RWPE2 (cell line): ENCODE measurements around the gene GFER.

Experiments used
- ATAC-seq: fragments of 200-7000 bp; cut with Tn5 transposase; 3 replicates; pipeline ENCODE4 v1.9.1; 2021; ENCODE audit warnings: low read depth
- DNase-seq: peaks from one replicate; pipeline ENCODE4 v3.0.0-alpha.2; 2020; ENCODE audit warnings: low spot score
- H3K27ac ChIP-seq: fragments of 450-650 bp; 2 replicates; pipeline ENCODE4 v1.5.1; 2017; ENCODE audit warnings: mild to moderate bottlenecking; ENCODE audit not compliant: poor library complexity, severe bottlenecking
- H3K27me3 ChIP-seq: fragments of 250-450 bp; sonication (Bioruptor Pico); 2 replicates; pipeline ENCODE4 v1.5.1; 2021; ENCODE audit warnings: mild to moderate bottlenecking, moderate library complexity; ENCODE audit not compliant: insufficient read depth, poor library complexity, severe bottlenecking
- H3K36me3 ChIP-seq: fragments of 250-450 bp; sonication (Bioruptor Pico); 2 replicates; pipeline ENCODE4 v1.5.1; 2020; ENCODE audit warnings: low read depth, mild to moderate bottlenecking, moderate library complexity
- H3K4me1 ChIP-seq: fragments of 250-450 bp; sonication (Bioruptor Pico); 2 replicates; pipeline ENCODE4 v1.5.1; 2021; ENCODE audit warnings: mild to moderate bottlenecking, moderate library complexity; ENCODE audit not compliant: insufficient read depth, poor library complexity, severe bottlenecking
- H3K4me3 ChIP-seq: fragments of 250-450 bp; sonication (Bioruptor Pico); 2 replicates; pipeline ENCODE4 v1.5.1; 2021; ENCODE audit warnings: mild to moderate bottlenecking, moderate library complexity; ENCODE audit not compliant: severe bottlenecking
- H3K9me3 ChIP-seq: fragments of 250-450 bp; sonication (Bioruptor Pico); 2 replicates; pipeline ENCODE4 v1.5.1; 2021; ENCODE audit warnings: mild to moderate bottlenecking, moderate library complexity; ENCODE audit not compliant: severe bottlenecking
- CTCF ChIP-seq: fragments of 450-650 bp; IDR thresholded peaks from one replicate; pipeline ENCODE4 v1.5.1; 2017; ENCODE audit warnings: mild to moderate bottlenecking, moderate library complexity; ENCODE audit not compliant: poor library complexity, severe bottlenecking

GFER gene

GRCh38 chr16:2015947-2016208, 31.9 kb downstream of the GFER start:
- ATAC-seq (no peak), DNase-seq (no peak)
- H3K36me3 ChIP-seq = no peaks in the 10 kb centered on the region
- TF ChIP-seq CTCF = no peak
- no peaks in the 10 kb centered on the region for H3K9me3 ChIP-seq
- H3K4me1 ChIP-seq = peaks cover 10% of the 10 kb centered on the region
- no peak overlapping the region for H3K4me3 ChIP-seq
- peak overlapping the region; percentile 53 for H3K27ac ChIP-seq
- H3K27me3 ChIP-seq = peaks cover 16% of the 10 kb centered on the region

DNA sequence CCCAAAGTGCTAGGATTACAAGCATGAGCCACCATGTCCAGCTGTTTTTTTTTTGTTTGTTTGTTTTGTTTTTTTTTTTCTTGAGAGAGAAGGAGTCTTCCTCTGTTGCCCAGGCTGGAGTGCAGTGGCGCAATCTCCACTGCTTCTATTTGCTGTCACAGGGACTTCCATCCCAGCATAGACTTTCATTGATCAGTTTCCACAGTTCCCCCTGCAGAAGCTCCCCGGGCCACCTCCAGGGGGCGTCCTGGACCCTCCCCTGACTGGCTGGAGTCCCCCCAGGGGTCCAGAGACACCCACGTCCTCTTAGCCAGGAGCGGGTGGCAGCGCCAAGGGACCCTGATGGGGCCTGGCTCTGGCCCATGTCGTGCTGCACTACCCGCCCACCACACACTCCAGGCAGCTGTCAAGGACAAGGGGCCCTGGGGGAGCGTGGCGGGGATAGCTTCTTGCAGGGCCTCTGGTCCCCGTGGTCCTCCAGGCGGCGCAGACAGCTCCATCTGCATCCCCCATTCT, 32.5 kb downstream of the GFER start:
- Histone ChIP-seq H3K27ac (no peak overlapping the region), H3K9me3 (no peaks in the 10 kb centered on the region), H3K36me3 (no peaks in the 10 kb centered on the region), H3K27me3 (peaks cover 18% of the 10 kb centered on the region), H3K4me1 (peaks cover 10% of the 10 kb centered on the region), H3K4me3 (no peak overlapping the region)
- ATAC-seq (no peak), DNase-seq (no peak)
- peak; percentile 13 for TF ChIP-seq CTCF

DNA sequence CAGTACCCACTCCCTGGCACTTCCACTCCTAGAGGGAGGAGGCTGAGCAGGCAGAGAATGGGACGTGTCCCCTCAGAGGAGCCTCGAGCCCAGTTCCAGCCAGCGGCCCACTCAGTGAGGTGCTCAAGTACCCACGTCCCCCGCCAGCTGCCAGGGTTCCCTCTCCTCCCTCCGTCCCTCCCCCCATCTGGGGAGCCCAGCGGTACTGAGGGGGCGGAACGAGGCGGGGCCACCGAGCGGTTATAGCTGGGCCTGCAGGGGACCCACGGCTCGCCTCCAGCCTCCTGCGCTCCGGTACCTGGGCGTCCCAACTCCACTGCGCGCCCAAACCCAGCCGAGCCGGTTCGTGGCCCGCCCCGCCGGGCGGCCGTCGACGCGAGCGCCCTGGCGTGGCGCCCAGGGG, 35.5 kb downstream of the GFER start, which contains the start of gene NPW:
TSS of gene NPW (plus strand) at position 268 of the 403 bp plus-strand sequence.
- Histone ChIP-seq H3K27ac (no peak within 1 kb of the TSS), H3K9me3 (no peaks in the 10 kb centered on the region), H3K4me3 (peak within 1 kb of the TSS; percentile 3), H3K4me1 (peaks cover 14% of the 10 kb centered on the region), H3K27me3 (peaks cover 18% of the 10 kb centered on the region), H3K36me3 (no peaks in the 10 kb centered on the region)
- TF ChIP-seq CTCF = no peak
- ATAC-seq (no peak), DNase-seq (no peak)

DNA sequence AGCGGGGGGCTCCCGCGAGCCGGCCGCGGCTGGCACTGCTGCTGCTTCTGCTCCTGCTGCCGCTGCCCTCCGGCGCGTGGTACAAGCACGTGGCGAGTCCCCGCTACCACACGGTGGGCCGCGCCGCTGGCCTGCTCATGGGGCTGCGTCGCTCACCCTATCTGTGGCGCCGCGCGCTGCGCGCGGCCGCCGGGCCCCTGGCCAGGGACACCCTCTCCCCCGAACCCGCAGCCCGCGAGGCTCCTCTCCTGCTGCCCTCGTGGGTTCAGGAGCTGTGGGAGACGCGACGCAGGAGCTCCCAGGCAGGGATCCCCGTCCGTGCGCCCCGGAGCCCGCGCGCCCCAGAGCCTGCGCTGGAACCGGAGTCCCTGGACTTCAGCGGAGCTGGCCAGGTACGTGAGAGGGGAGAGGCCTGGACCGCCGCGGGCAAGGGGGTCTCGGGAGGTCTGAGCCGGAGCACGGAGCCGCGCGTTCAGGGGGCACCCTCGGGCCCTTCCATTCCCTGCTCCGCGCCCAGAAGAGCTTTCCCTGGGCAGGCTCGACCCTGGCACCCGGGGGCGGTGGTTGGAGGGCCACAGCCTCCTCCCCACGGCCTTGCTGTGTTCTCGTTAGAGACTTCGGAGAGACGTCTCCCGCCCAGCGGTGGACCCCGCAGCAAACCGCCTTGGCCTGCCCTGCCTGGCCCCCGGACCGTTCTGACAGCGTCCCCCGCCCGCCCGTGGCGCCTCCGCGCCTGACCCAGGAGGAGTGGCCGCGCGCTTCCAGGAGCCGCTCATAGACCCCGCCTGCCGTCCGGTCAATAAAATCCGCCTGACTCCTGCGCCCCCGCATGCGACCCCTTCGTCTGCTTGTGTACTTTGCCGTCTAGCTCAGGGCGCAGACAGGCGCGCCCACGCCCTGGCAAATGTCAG, 36.2 kb downstream of the GFER start:
- Histone ChIP-seq H3K9me3 (no peaks in the 10 kb centered on the region), H3K27ac (no peak overlapping the region), H3K4me1 (peaks cover 10% of the 10 kb centered on the region), H3K36me3 (no peaks in the 10 kb centered on the region), H3K4me3 (peak overlapping the region; percentile 3), H3K27me3 (peaks cover 18% of the 10 kb centered on the region)
- no peak for DNase-seq
- TF ChIP-seq CTCF = no peak
- ATAC-seq = no peak

DNA sequence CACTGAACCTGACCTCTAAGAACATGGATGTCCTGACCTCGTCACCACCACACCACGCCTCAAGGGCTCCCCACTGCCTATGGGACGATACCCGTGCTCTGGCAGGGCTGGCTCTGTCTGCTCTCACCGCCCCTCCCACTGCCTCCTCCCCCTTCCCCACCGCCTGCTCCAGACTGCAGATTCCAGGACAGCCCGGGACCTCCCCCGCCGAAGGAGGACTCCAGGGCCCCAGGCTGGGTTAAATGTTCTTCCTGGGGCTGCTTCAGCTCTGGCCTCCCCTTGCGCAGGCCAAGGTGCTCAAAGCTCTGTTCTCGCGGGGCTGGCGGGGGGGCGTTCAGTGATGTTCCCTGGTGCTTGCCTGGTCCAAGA, 38.7 kb downstream of the GFER start:
- Histone ChIP-seq H3K36me3 (no peaks in the 10 kb centered on the region), H3K27me3 (peaks cover 18% of the 10 kb centered on the region), H3K4me3 (peak overlapping the region; percentile 9), H3K9me3 (no peaks in the 10 kb centered on the region), H3K27ac (no peak overlapping the region), H3K4me1 (peaks cover 4% of the 10 kb centered on the region)
- peak; percentile 19 for ATAC-seq
- no peak for TF ChIP-seq CTCF
- DNase-seq = no peak
